Esophagus muscularis mucosa (tissue), 3 donors: Measurements from ENCODE around the gene SOS1.

ENCODE experiments used
- CTCF ChIP-seq, 3 experiments: fragments of 200-600 bp in 2 of 3; fragments of 450-650 bp in 1 of 3; sonication (generic) in 2 of 3; IDR thresholded peaks; one replicate each; pipeline ENCODE4 v1.5.1; 2017 to 2019; ENCODE audit warnings: antibody characterized with exemption in 3 of 3, mild to moderate bottlenecking in 2 of 3, moderate library complexity in 1 of 3
- POLR2A ChIP-seq: fragments of 450-650 bp; IDR thresholded peaks from one replicate; pipeline ENCODE4 v1.6.1; 2017; ENCODE audit warnings: antibody characterized with exemption, moderate library complexity, mild to moderate bottlenecking, low read depth
- POLR2AphosphoS5 ChIP-seq, 2 donors: sonication (generic); formaldehyde crosslinking; IDR thresholded peaks; one replicate each; pipeline ENCODE4 v1.6.1; 2017; ENCODE audit warnings: antibody characterized with exemption in 2 of 2

- TF ChIP-seq CTCF (IDR thresholded peaks at IDR 0.05) (no peak), POLR2A (no peak), POLR2AphosphoS5 (IDR thresholded peaks at IDR 0.05) (no peak)
Measured at GRCh38 chr2:39124746-39125057, 3.9 kb upstream of the SOS1 start.
